Fibroblast of villous mesenchyme (primary cell): Measurements from ENCODE around the gene TRPV2. TPM values are rescaled to one million over a fixed set of nuclear protein-coding genes. Genes with fewer than 3 reads are reported as not detected.

Experiments
- DNase-seq: peaks from one replicate; pipeline ENCODE4 v3.0.0-alpha.2; 2010; ENCODE audit warnings: low read depth
- H3K4me3 ChIP-seq: 2 replicates; pipeline ENCODE4 v1.5.1; 2011; ENCODE audit warnings: low read depth, mild to moderate bottlenecking, low read length
- CTCF ChIP-seq: IDR thresholded peaks from 2 replicates; pipeline ENCODE4 v1.5.1; 2012; ENCODE audit warnings: low read depth, mild to moderate bottlenecking, low read length; ENCODE audit not compliant: insufficient read depth
- total RNA-seq: library from RNA; depleted of rRNA; stranded (reverse); fragments of >200 nt; gene quantifications from 2 replicates; pipeline ENCODE4 v1.2.3, GENCODE V29; 2012

Gene TRPV2
- total RNA-seq, 1 donor, result 53.5 TPM

GRCh38 chr17:16430650-16431049, 15.3 kb downstream of the TRPV2 start:
- DNase-seq, result no peak
- H3K4me3 ChIP-seq, result no peak overlapping the region
- TF ChIP-seq CTCF, result no peak

GRCh38 chr17:16432017-16432416, 16.6 kb downstream of the TRPV2 start:
- H3K4me3 ChIP-seq, result no peak overlapping the region
- DNase-seq, result no peak
- no peak for TF ChIP-seq CTCF

GRCh38 chr17:16433514-16433913, 18.1 kb downstream of the TRPV2 start:
- H3K4me3 ChIP-seq, result no peak overlapping the region
- no peak for DNase-seq
- no peak for TF ChIP-seq CTCF

- TF ChIP-seq CTCF, result no peak
- no peak overlapping the region for H3K4me3 ChIP-seq
- no peak for DNase-seq
Observed at GRCh38 chr17:16434662-16435061, 19.3 kb downstream of the TRPV2 start.

GRCh38 chr17:16435925-16436886, 20.8 kb downstream of the TRPV2 start:
- no peak for DNase-seq
- no peak overlapping the region for H3K4me3 ChIP-seq
- no peak for TF ChIP-seq CTCF

GRCh38 chr17:16437083-16437482, 21.7 kb downstream of the TRPV2 start:
- no peak overlapping the region for H3K4me3 ChIP-seq
- DNase-seq, result no peak
- no peak for TF ChIP-seq CTCF
